Measurements from ENCODE around the gene INTS15. TPM values are rescaled to one million over a fixed set of nuclear protein-coding genes. Genes with fewer than 3 reads are reported as not detected.
"Not testable (repeated sequence)": the region's sequence is repeated elsewhere in the genome, so short reads cannot be mapped to it uniquely, and the experiment has no call there.

The INTS15 gene
- total RNA-seq, 2 experiments from 2014 or later, result 33.0 to 40.9 TPM

GRCh38 chr7:6576024-6576866 lies 13.6 kb upstream of the INTS15 start:
- Histone ChIP-seq H3K27ac (ENCODE audit: low read depth, low read length, poor library complexity, severe bottlenecking) (peak overlapping the region; percentile 19), H3K79me2 (ENCODE audit: insufficient read depth, low read depth, low read length) (peaks cover 25% of the 10 kb centered on the region; the same call in 1 of the 2 replicates), H3K9me3 (ENCODE audit: low read length) (0 out of 2 replicates have a peak, but pooled peaks cover 6% of the 10 kb centered on the region), H4K20me1 (ENCODE audit: insufficient read depth, low read length) (no peaks in the 10 kb centered on the region), H3K4me1 (ENCODE audit: insufficient read depth, low read length, poor library complexity, severe bottlenecking) (peaks cover 61% of the 10 kb centered on the region), H3K9me2 (ENCODE audit: insufficient read depth, low read length) (no peaks in the 10 kb centered on the region), H3K4me3 (ENCODE audit: low read depth, low read length, poor library complexity, severe bottlenecking) (peak overlapping the region; percentile 87), H2AFZ (ENCODE audit: low read length) (no peak overlapping the region), H3K4me2 (ENCODE audit: low read length) (peak overlapping the region; percentile 52), H3K36me3 (ENCODE audit: insufficient read depth, low read length) (peaks cover 10% of the 10 kb centered on the region; the same call in 1 of the 2 replicates)
- TSS peak; percentile 86 for BruUV-seq (replicated peaks)
- no peak for DNase-seq (ENCODE audit: low spot score)
- CTCF ChIA-PET (ENCODE audit: unreplicated experiment), result interaction anchor here (0.7 to 1.2 kb wide), 2 partner anchors 14 to 17 kb away, joined by 3 to 4 read pairs; no protein-coding TSS in a partner anchor
- no peak for TF ChIP-seq EZH2phosphoT487 (IDR thresholded peaks at IDR 0.05; ENCODE audit: borderline replicate concordance, low read depth, low read length)
- POLR2A ChIA-PET, result interaction anchor here (0.5 to 2.0 kb wide), 8 partner anchors 14 to 240 kb away, joined by 3 to 8 read pairs (median 5); partner anchors contain the start of gene INTS15
- intact Hi-C loops (cut with micrococcal nuclease; ENCODE audit: unreplicated experiment), result no loop called here

GRCh38 chr7:6576867-6577368 lies 12.9 kb upstream of the INTS15 start:
- POLR2A ChIA-PET, result interaction anchor here (0.6 to 1.9 kb wide), 3 partner anchors 12 to 27 kb away, joined by 3 to 7 read pairs (median 4); no protein-coding TSS in a partner anchor
- H4K20me1 ChIP-seq (ENCODE audit: insufficient read depth, low read length); H2AFZ ChIP-seq (ENCODE audit: low read length); H3K9me3 ChIP-seq (ENCODE audit: low read length); CTCF ChIA-PET (ENCODE audit: unreplicated experiment); H3K9me2 ChIP-seq (ENCODE audit: insufficient read depth, low read length); BruUV-seq (replicated peaks); H3K36me3 ChIP-seq (ENCODE audit: insufficient read depth, low read length): not testable (repeated sequence)
- H3K79me2 ChIP-seq (ENCODE audit: insufficient read depth, low read depth, low read length), result peaks cover 25% of the 10 kb centered on the region; the same call in 1 of the 2 replicates
- H3K4me3 ChIP-seq (ENCODE audit: low read depth, low read length, poor library complexity, severe bottlenecking), result peak overlapping the region; percentile 87
- DNase-seq (ENCODE audit: low spot score), result peak; percentile 36
- H3K4me2 ChIP-seq (ENCODE audit: low read length), result peak overlapping the region; percentile 71
- peak overlapping the region; percentile 79 for H3K27ac ChIP-seq (ENCODE audit: low read depth, low read length, poor library complexity, severe bottlenecking)
- intact Hi-C loops (cut with micrococcal nuclease; ENCODE audit: unreplicated experiment), result loop anchor here (1.0 kb wide), 1 partner anchor 13 kb away; the partner anchor contains the start of gene INTS15
- H3K4me1 ChIP-seq (ENCODE audit: insufficient read depth, low read length, poor library complexity, severe bottlenecking), result peaks cover 67% of the 10 kb centered on the region

DNA sequence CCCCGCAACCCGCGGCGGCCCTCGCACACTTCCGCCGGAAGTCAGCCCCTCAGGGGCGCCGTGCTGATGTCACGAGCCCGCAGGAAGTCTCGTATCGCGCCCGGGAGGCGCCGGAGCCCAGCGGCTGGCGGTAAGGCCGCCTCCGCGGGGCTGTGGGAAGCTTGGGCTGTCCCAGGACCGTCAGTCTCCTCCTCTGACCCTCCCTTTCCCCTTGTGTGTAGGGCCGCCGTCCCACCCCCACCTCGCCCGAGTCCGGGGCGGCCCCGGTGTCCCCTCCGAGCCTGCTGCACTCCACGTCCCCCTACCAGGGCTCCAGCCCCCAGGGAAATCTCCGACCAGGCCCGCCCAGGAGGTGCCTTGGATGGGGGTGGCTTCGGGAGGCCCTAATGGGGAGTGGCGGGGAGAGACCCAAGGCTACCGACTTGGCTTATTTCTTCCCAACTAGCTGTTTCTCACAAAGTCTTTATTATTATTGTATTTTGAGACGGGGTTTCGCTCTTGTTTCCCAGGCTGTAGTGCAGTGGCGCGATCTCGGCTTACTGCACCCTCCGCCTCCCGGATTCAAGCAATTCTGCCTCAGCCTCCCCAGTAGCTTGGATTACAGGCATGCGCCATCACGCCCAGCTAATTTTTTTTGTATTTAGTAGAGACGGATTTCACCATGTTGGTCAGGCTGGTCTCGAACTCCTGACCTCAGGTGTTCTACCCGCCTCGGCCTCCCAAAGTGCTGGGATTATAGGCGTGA lies 12.3 kb upstream of the INTS15 start, which contains the start of gene ZDHHC4:
TSS of gene ZDHHC4 (plus strand) at position 86 of the 745 bp plus-strand sequence. CDS start 3,108 bp downstream, outside the sequence.
- Histone ChIP-seq H4K20me1 (ENCODE audit: insufficient read depth, low read length) (no peaks in the 10 kb centered on the region), H3K79me2 (ENCODE audit: insufficient read depth, low read depth, low read length) (peaks cover 25% of the 10 kb centered on the region; the same call in 1 of the 2 replicates), H3K4me1 (ENCODE audit: insufficient read depth, low read length, poor library complexity, severe bottlenecking) (peaks cover 73% of the 10 kb centered on the region), H3K9me2 (ENCODE audit: insufficient read depth, low read length) (no peaks in the 10 kb centered on the region), H3K27ac (ENCODE audit: low read depth, low read length, poor library complexity, severe bottlenecking) (peak within 1 kb of the TSS; percentile 79), H3K4me3 (ENCODE audit: low read depth, low read length, poor library complexity, severe bottlenecking) (peak within 1 kb of the TSS; percentile 87), H2AFZ (ENCODE audit: low read length) (peak within 1 kb of the TSS; percentile 31; the same call in 1 of the 2 replicates), H3K4me2 (ENCODE audit: low read length) (peak within 1 kb of the TSS; percentile 71), H3K9me3 (ENCODE audit: low read length) (peaks cover 8% of the 10 kb centered on the region; the same call in 1 of the 2 replicates), H3K36me3 (ENCODE audit: insufficient read depth, low read length) (peaks cover 12% of the 10 kb centered on the region)
- TF ChIP-seq, protein P1, sequence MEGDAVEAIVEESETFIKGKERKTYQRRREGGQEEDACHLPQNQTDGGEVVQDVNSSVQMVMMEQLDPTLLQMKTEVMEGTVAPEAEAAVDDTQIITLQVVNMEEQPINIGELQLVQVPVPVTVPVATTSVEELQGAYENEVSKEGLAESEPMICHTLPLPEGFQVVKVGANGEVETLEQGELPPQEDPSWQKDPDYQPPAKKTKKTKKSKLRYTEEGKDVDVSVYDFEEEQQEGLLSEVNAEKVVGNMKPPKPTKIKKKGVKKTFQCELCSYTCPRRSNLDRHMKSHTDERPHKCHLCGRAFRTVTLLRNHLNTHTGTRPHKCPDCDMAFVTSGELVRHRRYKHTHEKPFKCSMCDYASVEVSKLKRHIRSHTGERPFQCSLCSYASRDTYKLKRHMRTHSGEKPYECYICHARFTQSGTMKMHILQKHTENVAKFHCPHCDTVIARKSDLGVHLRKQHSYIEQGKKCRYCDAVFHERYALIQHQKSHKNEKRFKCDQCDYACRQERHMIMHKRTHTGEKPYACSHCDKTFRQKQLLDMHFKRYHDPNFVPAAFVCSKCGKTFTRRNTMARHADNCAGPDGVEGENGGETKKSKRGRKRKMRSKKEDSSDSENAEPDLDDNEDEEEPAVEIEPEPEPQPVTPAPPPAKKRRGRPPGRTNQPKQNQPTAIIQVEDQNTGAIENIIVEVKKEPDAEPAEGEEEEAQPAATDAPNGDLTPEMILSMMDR (conservative IDR thresholded peaks at IDR 0.05; ENCODE audit: low read length), result no peak
- TF ChIP-seq EZH2phosphoT487 (IDR thresholded peaks at IDR 0.05; ENCODE audit: borderline replicate concordance, low read depth, low read length), result no peak
- peak; percentile 95 for DNase-seq (ENCODE audit: low spot score)
- no TSS peak for BruUV-seq (replicated peaks)
- intact Hi-C loops (cut with micrococcal nuclease; ENCODE audit: unreplicated experiment), result loop anchor here (1.0 kb wide), 1 partner anchor 13 kb away; the partner anchor contains the start of gene INTS15
- ChIA-PET POLR2A (interaction anchor here (0.6 to 1.9 kb wide), 5 partner anchors 8 to 55 kb away, joined by 3 to 7 read pairs (median 4); no protein-coding TSS in a partner anchor), CTCF (ENCODE audit: unreplicated experiment) (no interaction called here)
